ENCODE measurements around the gene USP38. TPM values are rescaled to one million over a fixed set of nuclear protein-coding genes. Genes with fewer than 3 reads are reported as not detected.
"Not testable (repeated sequence)": the region's sequence is repeated elsewhere in the genome, so short reads cannot be mapped to it uniquely, and the experiment has no call there.

The USP38 gene
- total RNA-seq, 1 donor from 2014 or later, result 15.4 TPM

GRCh38 chr4:143257356-143257755 lies 72.6 kb downstream of the USP38 start:
- DNase-seq (ENCODE audit: low read depth in 2 of 2), result no peak

DNA sequence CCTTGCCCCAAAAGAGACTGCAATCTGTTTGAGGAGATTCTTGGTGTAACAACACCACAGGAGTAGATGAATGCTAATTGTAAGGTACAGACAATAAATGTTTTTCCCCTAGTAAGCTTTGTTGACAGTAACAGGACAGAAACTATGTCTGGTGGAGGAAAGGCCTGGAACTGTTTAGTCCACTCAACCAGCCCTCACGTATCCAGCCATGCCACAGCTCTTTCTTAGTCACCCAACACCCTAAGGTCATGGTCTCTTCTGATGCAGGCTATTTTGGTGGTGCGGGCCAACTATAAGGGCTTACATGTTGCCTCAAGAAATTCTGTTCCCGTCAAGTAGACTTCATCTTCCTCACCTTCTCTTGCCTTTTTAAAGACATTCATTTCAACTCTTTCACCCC lies 76.0 kb downstream of the USP38 start:
- DNase-seq (ENCODE audit: low read depth in 2 of 2), result no peak

DNA sequence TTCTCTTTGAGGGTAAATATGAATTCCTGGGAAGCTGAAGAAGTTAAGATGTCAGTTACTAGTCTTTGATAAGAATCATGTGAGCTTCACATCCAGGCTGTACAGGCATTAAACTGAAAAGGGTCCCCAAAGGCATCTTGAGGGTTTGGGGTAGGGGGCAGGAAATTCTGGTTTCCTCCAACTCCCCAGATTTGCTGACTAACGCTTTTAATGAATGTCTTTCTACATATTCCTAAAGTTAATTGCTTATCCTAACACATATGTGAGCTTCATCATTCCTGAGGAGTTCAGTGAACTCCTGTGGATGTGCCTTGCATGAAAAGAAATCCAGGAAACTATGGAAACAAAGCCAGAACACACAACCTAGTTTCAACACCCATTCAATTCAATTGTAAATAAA lies 78.1 kb downstream of the USP38 start:
- DNase-seq (ENCODE audit: low read depth in 2 of 2), result no peak

DNA sequence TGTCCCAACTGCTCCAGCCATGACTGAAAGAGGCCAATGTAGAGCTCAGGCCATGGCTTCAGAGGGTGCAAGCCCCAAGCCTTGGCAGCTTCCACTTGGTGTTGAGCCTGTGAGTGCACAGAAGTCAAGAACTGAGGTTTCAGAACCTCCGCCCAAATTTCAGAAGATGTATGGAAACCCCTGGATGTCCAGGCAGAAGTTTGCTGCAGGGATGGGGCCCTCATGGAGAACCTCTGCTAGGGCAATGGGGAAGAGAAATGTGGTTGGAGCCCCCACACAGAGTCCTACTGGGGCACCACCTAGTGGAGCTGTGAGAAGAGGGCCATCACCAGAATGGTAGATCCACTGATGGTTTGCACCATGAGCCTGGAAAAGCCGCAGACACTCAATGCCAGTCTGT lies 83.0 kb downstream of the USP38 start:
- DNase-seq (ENCODE audit: low read depth in 2 of 2), result not testable (repeated sequence)

GRCh38 chr4:143270256-143270838 lies 85.6 kb downstream of the USP38 start:
- DNase-seq (ENCODE audit: low read depth in 2 of 2), result no peak

Other genes starting within 250 kb of the USP38 start
- 10.1 and 16.8 TPM in 2 replicates for gene GAB1, start 152.0 kb downstream of the USP38 start, total RNA-seq

Data from dermis microvascular lymphatic vessel endothelial cell (primary cell).